WTC11 (cell line): ENCODE measurements around the gene CAMK2A. TPM values are rescaled to one million over a fixed set of nuclear protein-coding genes. Genes with fewer than 3 reads are reported as not detected.
A peak's percentile ranks its signal among the peaks of the same experiment; 100 is the strongest.

Experiments used
- AFF4 ChIP-seq: sonication (generic); formaldehyde crosslinking; IDR thresholded peaks from 2 replicates; pipeline ENCODE4 v1.8.1; 2023; ENCODE audit warnings: mild to moderate bottlenecking, missing genetic modification reagents, borderline replicate concordance
- ATF2 ChIP-seq: sonication (generic); formaldehyde crosslinking; IDR thresholded peaks from 2 replicates; pipeline ENCODE4 v1.8.1; 2022; ENCODE audit warnings: low read depth, missing genetic modification reagents, borderline replicate concordance
- CDX4 ChIP-seq: fragments of 250-450 bp; sonication (Bioruptor Pico); IDR thresholded peaks from 2 replicates; pipeline ENCODE4 v1.9.0; 2021; ENCODE audit warnings: moderate library complexity, mild to moderate bottlenecking, inconsistent platforms, borderline replicate concordance
- E2F5 ChIP-seq: sonication (generic); formaldehyde crosslinking; IDR thresholded peaks from 2 replicates; pipeline ENCODE4 v1.8.1; 2022; ENCODE audit warnings: mild to moderate bottlenecking, moderate library complexity, missing genetic modification reagents
- ESRRA ChIP-seq: sonication (generic); formaldehyde crosslinking; IDR thresholded peaks from 2 replicates; pipeline ENCODE4 v1.8.1; 2022; ENCODE audit warnings: mild to moderate bottlenecking, missing genetic modification reagents, borderline replicate concordance
- FOXP4 ChIP-seq: sonication (generic); formaldehyde crosslinking; IDR thresholded peaks from 2 replicates; pipeline ENCODE4 v1.8.0; 2022; ENCODE audit warnings: mild to moderate bottlenecking, missing genetic modification reagents
- HMGA2 ChIP-seq: fragments of 250-450 bp; sonication (Bioruptor Pico); IDR thresholded peaks from 2 replicates; pipeline ENCODE4 v1.4.0; 2021; ENCODE audit warnings: mild to moderate bottlenecking, moderate library complexity
- KAT7 ChIP-seq: sonication (generic); formaldehyde crosslinking; IDR thresholded peaks from 2 replicates; pipeline ENCODE4 v1.8.1; 2023; ENCODE audit warnings: missing genetic modification reagents, mild to moderate bottlenecking, borderline replicate concordance
- MXD4 ChIP-seq: fragments of 250-450 bp; sonication (Bioruptor Pico); IDR thresholded peaks from 2 replicates; pipeline ENCODE4 v1.8.0; 2021; ENCODE audit warnings: mild to moderate bottlenecking, moderate library complexity, borderline replicate concordance
- NFE2L1 ChIP-seq: sonication (generic); formaldehyde crosslinking; IDR thresholded peaks from 2 replicates; pipeline ENCODE4 v1.8.1; 2023; ENCODE audit warnings: missing genetic modification reagents
- NR2C2 ChIP-seq: sonication (generic); formaldehyde crosslinking; IDR thresholded peaks from 2 replicates; pipeline ENCODE4 v1.8.0; 2022; ENCODE audit warnings: mild to moderate bottlenecking, missing genetic modification reagents
- NR3C1 ChIP-seq: sonication (generic); formaldehyde crosslinking; conservative IDR thresholded peaks from 2 replicates; pipeline ENCODE4 v1.8.1; 2023; ENCODE audit warnings: low read depth, mild to moderate bottlenecking, missing genetic modification reagents
- RELA ChIP-seq: sonication (generic); formaldehyde crosslinking; IDR thresholded peaks from 2 replicates; pipeline ENCODE4 v1.8.1; 2022; ENCODE audit warnings: missing genetic modification reagents, mild to moderate bottlenecking, borderline replicate concordance
- RORB ChIP-seq: fragments of 250-450 bp; sonication (Bioruptor Pico); IDR thresholded peaks from 2 replicates; pipeline ENCODE4 v1.9.0; 2021; ENCODE audit warnings: mild to moderate bottlenecking
- SMAD3 ChIP-seq: sonication (generic); formaldehyde crosslinking; IDR thresholded peaks from 2 replicates; pipeline ENCODE4 v1.8.0; 2022; ENCODE audit warnings: missing genetic modification reagents, mild to moderate bottlenecking, borderline replicate concordance
- STAT6 ChIP-seq: sonication (generic); formaldehyde crosslinking; conservative IDR thresholded peaks from 2 replicates; pipeline ENCODE4 v1.8.1; 2023; ENCODE audit warnings: mild to moderate bottlenecking, low read depth, missing genetic modification reagents, moderate library complexity
- TCF7 ChIP-seq: sonication (generic); formaldehyde crosslinking; IDR thresholded peaks from 2 replicates; pipeline ENCODE4 v1.8.0; 2022; ENCODE audit warnings: mild to moderate bottlenecking, low read depth, missing genetic modification reagents, moderate library complexity
- TEAD4 ChIP-seq: sonication (generic); formaldehyde crosslinking; IDR thresholded peaks from 2 replicates; pipeline ENCODE4 v1.8.0; 2022; ENCODE audit warnings: mild to moderate bottlenecking, missing genetic modification reagents
- ZBTB21 ChIP-seq: sonication (generic); formaldehyde crosslinking; IDR thresholded peaks from 2 replicates; pipeline ENCODE4 v1.8.1; 2023; ENCODE audit warnings: mild to moderate bottlenecking, missing genetic modification reagents, borderline replicate concordance
- ZBTB43 ChIP-seq: sonication (generic); formaldehyde crosslinking; IDR thresholded peaks from 2 replicates; pipeline ENCODE4 v1.8.1; 2023; ENCODE audit warnings: mild to moderate bottlenecking, missing genetic modification reagents
- ZNF317 ChIP-seq: sonication (generic); formaldehyde crosslinking; IDR thresholded peaks from 2 replicates; pipeline ENCODE4 v1.8.1; 2023; ENCODE audit warnings: low read depth, mild to moderate bottlenecking, moderate library complexity, missing genetic modification reagents, borderline replicate concordance
- ZNF423 ChIP-seq: fragments of 250-450 bp; sonication (Bioruptor Pico); IDR thresholded peaks from 2 replicates; pipeline ENCODE4 v2.1.2; 2022; ENCODE audit warnings: mild to moderate bottlenecking, moderate library complexity
- ZNF425 ChIP-seq: fragments of 250-450 bp; sonication (Bioruptor Pico); conservative IDR thresholded peaks from 2 replicates; pipeline ENCODE4 v1.9.0; 2021; ENCODE audit warnings: mild to moderate bottlenecking
- total RNA-seq: library from RNA; stranded (reverse); gene quantifications from 3 replicates; pipeline ENCODE4 v1.2.3, GENCODE V29; 2021

CAMK2A gene
- total RNA-seq, 1 experiment from 2014 or later: 0.13 TPM

- TF ChIP-seq KAT7 (CRISPR knock-in tag): 0 out of 2 replicates have a peak, but pooled peaks have one; percentile 43
- 0 out of 2 replicates have a peak, but pooled peaks have one; percentile 28 for TF ChIP-seq STAT6 (CRISPR knock-in tag)
- no peak for TF ChIP-seq RELA (CRISPR knock-in tag)
- no peak for TF ChIP-seq TCF7 (CRISPR knock-in tag)
- no peak for TF ChIP-seq FOXP4 (CRISPR knock-in tag)
- no peak for TF ChIP-seq NR2C2
- TF ChIP-seq HMGA2: no peak
- TF ChIP-seq ZNF423 (CRISPR knock-in tag): no peak
- TF ChIP-seq TEAD4 (CRISPR knock-in tag): no peak
- no peak for TF ChIP-seq ATF2 (CRISPR knock-in tag)
- no peak for TF ChIP-seq CDX4 (CRISPR knock-in tag)
- no peak for TF ChIP-seq MXD4 (CRISPR knock-in tag)
- no peak for TF ChIP-seq NFE2L1 (CRISPR knock-in tag)
- TF ChIP-seq ZBTB43 (CRISPR knock-in tag): no peak
- no peak for TF ChIP-seq ZBTB21 (CRISPR knock-in tag)
- no peak for TF ChIP-seq ZNF425
- no peak for TF ChIP-seq SMAD3 (CRISPR knock-in tag)
- no peak for TF ChIP-seq ZNF317 (CRISPR knock-in tag)
- no peak for TF ChIP-seq NR3C1
- TF ChIP-seq RORB (CRISPR knock-in tag): no peak
- no peak for TF ChIP-seq E2F5 (CRISPR knock-in tag)
- TF ChIP-seq ESRRA: 0 out of 2 replicates have a peak, but pooled peaks have one; percentile 54
- no peak for TF ChIP-seq AFF4 (CRISPR knock-in tag)
Measured at GRCh38 chr5:150189728-150190502, 99.7 kb downstream of the CAMK2A start, which contains the start of gene SLC6A7 (continued).
